D721Med (cell line): ENCODE measurements around the gene CHMP3.

Experiments used
- DNase-seq: peaks from one replicate; pipeline ENCODE4 v3.0.0; 2011; ENCODE audit warnings: low spot score; ENCODE audit not compliant: insufficient read length
- FAIRE-seq: peaks from 2 replicates; lab custom pipeline; 2011; peaks lifted over from hg19 to GRCh38; lab: Jason Lieb, UNC
- TF ChIP-seq, protein P1 (sequence below): IDR thresholded peaks from 2 replicates; pipeline ENCODE4 v1.5.1; 2012; ENCODE audit warnings: mild to moderate bottlenecking, control low read depth; ENCODE audit not compliant: insufficient read depth; ENCODE audit errors: missing control alignments

CHMP3 gene

DNA sequence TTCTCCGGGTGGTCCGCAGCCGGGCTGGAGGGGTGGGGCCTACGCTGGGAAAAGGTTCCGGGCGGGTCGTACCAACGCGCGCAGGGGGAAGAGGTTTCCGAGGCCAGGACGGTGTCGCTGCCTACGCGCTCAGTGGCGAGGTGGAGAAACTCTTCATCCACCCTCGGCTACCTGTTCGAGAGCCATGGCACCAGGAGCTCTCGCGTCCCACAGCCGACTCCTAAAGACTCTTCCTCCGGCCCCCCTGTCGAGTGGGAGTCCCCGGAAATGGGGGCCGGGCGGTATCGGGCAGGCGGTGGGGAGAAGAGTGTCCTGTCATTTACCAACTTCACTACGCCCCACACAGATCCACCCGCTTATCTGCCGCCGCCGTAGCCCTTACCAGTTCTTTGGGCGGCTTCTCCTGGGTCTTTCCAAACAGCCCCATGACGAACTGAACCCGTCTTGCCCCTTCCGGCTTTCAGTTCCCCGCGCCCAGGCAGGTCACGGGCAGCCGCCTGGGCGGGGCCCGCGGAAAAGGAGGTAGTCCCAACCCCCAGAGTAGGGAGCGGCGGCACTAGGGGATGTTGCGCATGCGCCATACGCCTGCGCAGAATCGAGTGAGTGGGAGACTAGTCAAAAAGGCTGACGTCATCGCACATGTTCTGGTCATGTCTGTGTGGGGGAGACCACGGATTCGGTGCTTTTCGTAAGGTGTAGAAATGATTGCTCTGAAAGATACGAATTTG is at the start of gene CHMP3:
CHMP3 (minus strand) TSS at position 522 of the 728 bp plus-strand sequence; CDS start at position 427, 95 bp downstream.
- TF ChIP-seq, protein P1, sequence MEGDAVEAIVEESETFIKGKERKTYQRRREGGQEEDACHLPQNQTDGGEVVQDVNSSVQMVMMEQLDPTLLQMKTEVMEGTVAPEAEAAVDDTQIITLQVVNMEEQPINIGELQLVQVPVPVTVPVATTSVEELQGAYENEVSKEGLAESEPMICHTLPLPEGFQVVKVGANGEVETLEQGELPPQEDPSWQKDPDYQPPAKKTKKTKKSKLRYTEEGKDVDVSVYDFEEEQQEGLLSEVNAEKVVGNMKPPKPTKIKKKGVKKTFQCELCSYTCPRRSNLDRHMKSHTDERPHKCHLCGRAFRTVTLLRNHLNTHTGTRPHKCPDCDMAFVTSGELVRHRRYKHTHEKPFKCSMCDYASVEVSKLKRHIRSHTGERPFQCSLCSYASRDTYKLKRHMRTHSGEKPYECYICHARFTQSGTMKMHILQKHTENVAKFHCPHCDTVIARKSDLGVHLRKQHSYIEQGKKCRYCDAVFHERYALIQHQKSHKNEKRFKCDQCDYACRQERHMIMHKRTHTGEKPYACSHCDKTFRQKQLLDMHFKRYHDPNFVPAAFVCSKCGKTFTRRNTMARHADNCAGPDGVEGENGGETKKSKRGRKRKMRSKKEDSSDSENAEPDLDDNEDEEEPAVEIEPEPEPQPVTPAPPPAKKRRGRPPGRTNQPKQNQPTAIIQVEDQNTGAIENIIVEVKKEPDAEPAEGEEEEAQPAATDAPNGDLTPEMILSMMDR = no peak
- FAIRE-seq = no peak
- peak; percentile 75 for DNase-seq

DNA sequence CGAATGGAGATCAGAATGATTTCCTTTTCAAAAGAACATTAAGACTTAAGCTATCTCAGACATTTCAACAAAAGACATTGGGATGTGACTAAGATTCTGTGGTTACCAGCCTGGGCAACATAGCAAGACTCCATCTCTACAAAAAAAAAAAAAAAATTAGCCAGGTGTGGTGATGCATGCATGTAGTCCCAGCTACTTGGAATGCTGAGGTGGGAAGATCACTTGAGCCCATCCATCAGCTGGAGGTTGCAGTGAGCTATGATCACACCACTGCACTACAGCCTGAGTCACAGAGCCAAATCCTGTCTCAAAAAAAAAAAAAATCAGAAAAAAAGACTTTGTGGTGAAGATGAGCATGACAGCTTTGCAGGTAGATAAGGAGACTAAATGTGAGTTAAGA is 47.6 kb upstream of the CHMP3 start:
- DNase-seq (no peak), FAIRE-seq (no peak)
- TF ChIP-seq, protein P1 = no peak

DNA sequence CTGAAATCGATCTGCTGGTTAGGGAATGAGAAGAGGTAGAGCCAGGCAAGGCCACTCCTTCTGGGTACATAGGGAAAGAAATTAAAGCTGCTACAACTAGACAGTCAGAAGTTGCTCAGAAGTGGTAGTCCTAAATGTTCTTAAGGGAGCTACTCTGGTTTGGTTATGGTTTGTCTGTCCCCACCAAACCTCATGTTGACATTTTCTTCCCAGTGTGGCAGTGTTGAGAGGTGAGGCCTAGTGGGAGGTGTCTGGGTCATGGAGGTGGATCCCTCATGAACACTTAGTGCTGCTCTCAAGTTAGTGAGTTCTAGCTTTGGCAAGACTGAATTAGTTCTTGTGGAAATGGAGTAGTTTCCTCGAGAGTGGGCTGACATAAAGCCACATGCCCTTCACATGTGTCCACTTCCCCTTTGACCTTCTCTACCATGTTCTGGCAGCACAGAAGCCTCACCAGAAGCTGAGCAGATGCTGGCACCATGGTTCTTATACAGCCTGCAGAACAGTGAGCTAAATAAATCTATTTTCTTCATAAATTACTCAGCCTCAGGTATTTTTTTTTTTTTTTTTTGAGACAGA is 45.7 kb upstream of the CHMP3 start:
- DNase-seq = no peak
- TF ChIP-seq, protein P1 = no peak
- FAIRE-seq = no peak

DNA sequence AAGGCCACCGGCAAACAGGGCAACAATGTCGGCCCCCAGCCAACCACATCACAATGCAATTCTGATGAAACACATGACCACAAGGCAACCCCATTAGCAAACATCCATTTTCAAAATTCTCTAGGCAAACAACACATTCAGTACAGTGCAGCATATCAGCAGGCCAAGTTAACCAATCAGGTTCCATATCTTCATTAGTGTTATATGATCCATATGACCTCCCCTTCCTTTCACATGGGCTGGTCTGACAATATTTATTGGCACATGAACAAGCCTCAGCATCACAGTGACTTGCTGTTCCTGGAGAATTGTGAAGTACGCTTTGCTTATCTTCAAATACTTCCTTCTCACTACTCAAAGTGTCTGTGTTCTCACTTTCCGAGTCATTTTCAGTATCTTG is 40.7 kb upstream of the CHMP3 start:
- TF ChIP-seq, protein P1 = no peak
- DNase-seq (no peak), FAIRE-seq (no peak)

DNA sequence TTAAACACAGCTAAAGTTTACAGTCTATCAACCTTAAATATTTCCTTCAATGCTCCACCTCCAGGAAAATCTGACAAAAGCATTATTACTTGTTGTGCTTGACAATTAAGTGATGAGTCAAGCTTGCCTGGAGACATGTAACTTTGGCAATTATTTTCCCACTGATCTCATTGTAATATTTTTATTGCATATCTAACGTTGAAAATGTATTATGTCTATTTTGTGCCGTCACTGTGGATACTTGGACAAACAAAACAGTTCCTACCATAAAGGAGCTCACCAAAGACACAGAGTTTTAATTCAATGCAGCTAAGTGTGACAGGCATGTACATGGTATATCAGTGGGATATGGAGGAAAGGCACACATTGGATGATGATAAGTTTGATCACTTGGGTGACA is 35.7 kb upstream of the CHMP3 start:
- TF ChIP-seq, protein P1 = no peak
- no peak for DNase-seq
- FAIRE-seq = peak; percentile 11

DNA sequence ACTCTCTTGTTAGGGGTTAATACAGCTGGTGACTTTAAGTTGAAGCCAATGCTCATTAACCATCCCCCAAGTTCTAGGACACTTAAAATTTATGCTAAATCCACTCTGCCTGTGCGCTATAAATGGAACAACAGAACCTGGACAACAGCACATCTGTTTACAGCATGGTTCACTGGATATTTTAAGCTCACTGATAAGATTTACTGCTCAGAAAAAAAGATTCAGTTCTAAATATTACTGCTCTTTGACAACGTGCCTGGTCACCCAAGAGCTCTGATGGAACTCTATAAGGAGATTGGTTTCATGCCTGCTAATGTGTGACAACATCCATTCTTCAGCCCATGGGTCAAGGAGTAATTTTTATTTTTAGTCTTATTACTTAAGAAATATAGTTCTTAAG is 32.9 kb upstream of the CHMP3 start:
- no peak for FAIRE-seq
- DNase-seq = no peak
- TF ChIP-seq, protein P1 = no peak

DNA sequence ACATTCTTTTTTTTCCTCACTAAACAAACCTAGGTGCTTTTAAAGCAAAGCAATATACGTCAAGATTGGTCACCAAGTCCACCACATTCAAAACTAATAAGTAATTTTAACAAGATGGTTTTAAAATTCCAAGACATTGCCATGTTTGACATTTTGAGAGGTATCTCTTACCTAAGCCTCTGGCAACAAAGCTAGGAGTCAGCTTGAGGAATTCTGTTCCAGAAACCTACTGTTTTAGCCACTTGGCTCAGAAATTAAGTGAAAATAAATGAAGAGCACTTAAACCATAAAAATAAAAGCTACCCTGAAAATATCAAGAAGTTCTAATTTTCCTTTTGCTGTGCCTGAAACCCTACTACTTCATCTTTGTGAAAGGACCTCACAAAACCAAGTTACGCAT is 30.0 kb upstream of the CHMP3 start:
- no peak for FAIRE-seq
- DNase-seq = no peak

More for the DNA sequence above, 30.0 kb upstream of the CHMP3 start:
- TF ChIP-seq, protein P1 = no peak
